VCaP (cell line): Measurements from ENCODE around the gene VWA3B.

Source experiments
- H3K27ac ChIP-seq: fragments of 450-650 bp; 2 replicates; pipeline ENCODE4 v1.5.1; 2017
- TF ChIP-seq, protein P1 (sequence below): fragments of 450-650 bp; conservative IDR thresholded peaks from 2 replicates; pipeline ENCODE4 v1.5.1; 2017; ENCODE audit warnings: mild to moderate bottlenecking, moderate library complexity

The VWA3B gene

DNA sequence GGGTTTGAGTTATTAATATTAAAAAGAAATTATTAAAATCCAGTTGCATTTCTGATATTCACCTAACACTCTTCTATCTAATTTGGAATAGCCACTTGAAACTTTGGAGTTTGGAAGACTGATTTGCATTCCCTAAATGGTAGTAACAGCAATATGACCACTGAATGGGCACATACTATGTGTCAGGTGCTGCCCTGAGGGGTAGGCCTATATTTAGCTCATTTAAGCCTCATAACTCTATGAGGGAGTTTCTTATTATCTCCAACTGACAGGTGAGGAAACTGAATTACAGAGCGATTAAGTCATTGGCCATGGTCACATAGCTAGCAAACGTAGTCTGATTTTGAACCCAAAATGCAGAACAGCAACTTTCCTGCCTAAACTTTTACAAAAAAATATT lies 77.3 kb downstream of the VWA3B start:
- no peak overlapping the region for H3K27ac ChIP-seq

GRCh38 chr2:98165516-98166071 lies 78.6 kb downstream of the VWA3B start:
- TF ChIP-seq, protein P1, sequence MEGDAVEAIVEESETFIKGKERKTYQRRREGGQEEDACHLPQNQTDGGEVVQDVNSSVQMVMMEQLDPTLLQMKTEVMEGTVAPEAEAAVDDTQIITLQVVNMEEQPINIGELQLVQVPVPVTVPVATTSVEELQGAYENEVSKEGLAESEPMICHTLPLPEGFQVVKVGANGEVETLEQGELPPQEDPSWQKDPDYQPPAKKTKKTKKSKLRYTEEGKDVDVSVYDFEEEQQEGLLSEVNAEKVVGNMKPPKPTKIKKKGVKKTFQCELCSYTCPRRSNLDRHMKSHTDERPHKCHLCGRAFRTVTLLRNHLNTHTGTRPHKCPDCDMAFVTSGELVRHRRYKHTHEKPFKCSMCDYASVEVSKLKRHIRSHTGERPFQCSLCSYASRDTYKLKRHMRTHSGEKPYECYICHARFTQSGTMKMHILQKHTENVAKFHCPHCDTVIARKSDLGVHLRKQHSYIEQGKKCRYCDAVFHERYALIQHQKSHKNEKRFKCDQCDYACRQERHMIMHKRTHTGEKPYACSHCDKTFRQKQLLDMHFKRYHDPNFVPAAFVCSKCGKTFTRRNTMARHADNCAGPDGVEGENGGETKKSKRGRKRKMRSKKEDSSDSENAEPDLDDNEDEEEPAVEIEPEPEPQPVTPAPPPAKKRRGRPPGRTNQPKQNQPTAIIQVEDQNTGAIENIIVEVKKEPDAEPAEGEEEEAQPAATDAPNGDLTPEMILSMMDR = no peak
- no peak overlapping the region for H3K27ac ChIP-seq

More for the DNA sequence above, 77.3 kb downstream of the VWA3B start:
- TF ChIP-seq, protein P1 = no peak

DNA sequence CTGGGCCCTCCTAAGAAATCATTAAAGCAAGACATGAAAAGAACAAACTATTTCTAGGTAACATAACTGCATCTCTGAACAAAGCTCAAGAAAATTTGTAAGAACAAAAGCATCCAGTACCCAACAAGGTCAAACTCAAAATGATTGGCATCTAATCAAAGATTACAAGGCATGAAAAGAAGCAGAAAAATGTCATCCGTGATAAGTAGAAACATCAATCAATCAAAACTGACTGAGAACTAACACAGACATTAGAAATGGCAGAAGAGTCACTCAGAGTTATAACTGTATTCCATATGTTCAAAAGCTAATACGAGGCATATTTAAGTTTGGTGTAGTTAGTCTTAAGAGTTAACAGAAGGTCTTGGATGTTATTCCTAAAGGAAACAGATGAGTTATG lies 80.9 kb downstream of the VWA3B start:
- TF ChIP-seq, protein P1 = no peak
- H3K27ac ChIP-seq = no peak overlapping the region

GRCh38 chr2:98170076-98170475 lies 83.1 kb downstream of the VWA3B start:
- TF ChIP-seq, protein P1 = no peak

DNA sequence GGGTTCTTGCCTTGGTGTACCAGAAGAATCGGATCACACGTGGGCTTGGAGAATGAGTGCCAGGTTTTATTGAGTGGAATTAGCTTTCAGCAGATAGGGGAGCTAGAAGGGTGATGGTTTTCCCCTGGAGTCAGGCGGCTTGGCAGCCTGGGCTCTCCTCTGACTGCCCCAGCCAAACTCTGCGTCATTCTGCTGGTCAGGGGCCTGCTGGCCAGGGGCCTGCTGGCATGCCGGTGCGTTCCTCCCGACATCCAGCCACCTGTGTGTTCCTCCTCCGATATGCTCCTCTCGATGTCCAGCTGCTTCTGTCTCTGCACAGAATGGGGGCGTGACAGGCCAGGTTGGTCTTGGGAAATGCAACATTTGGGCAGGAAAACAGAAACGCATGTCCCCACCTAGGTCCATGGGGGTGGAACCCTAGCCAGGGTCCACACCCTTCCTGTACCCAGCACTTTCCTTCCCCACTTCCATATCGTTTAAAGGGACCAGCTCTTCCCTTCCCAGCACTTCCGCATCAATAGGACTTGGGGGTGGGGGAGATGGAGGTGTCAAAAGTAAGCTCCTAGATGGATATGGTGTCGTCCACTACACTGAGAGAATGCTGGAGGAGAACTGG lies 85.3 kb downstream of the VWA3B start:
- no peak overlapping the region for H3K27ac ChIP-seq
- TF ChIP-seq, protein P1 = no peak

More at GRCh38 chr2:98170076-98170475, 83.1 kb downstream of the VWA3B start:
- no peak overlapping the region for H3K27ac ChIP-seq

GRCh38 chr2:98172951-98173350 lies 86.0 kb downstream of the VWA3B start:
- no peak overlapping the region for H3K27ac ChIP-seq
- TF ChIP-seq, protein P1 = no peak

GRCh38 chr2:98175811-98176210 lies 88.8 kb downstream of the VWA3B start:
- H3K27ac ChIP-seq = no peak overlapping the region
- TF ChIP-seq, protein P1 = peak; percentile 34; the same call in 1 of the 2 replicates
